Measurements from ENCODE around the gene DHX9.

DNA sequence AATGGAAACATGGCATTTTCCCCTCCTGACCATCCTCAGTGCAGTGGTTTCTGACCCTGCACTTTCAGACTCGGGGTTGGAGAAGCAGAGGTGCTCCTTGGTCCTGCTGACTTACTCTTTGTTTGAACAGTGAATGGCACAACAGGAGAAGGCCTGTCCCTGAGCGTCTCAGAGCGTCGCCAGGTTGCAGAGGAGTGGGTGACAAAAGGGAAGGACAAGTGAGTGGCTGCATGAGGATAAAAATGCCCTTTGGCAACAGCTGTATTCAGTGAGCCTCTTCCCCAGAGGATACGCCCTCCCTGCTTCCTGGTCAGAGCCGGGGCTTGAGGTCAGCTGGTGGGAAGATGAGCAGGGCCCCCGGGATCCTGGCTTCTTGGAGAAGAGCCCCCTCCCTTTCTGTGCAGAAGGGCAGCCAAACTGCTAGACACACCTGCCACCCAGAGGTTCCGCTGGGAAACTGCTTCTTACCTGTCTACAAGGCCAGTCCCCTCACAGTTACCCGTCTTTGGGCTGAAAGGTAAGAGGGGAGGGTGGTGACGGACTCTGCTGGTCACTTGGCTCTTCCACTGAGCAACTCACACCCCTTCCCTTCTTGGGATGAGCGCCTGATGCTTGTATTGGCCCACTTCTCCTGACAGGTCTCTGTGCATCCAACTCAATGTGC is 33.0 kb upstream of the DHX9 start:
- no peak for TF ChIP-seq POLR2AphosphoS5 (IDR thresholded peaks at IDR 0.05; ENCODE audit: low read depth, low read length)
- TF ChIP-seq, protein P1, sequence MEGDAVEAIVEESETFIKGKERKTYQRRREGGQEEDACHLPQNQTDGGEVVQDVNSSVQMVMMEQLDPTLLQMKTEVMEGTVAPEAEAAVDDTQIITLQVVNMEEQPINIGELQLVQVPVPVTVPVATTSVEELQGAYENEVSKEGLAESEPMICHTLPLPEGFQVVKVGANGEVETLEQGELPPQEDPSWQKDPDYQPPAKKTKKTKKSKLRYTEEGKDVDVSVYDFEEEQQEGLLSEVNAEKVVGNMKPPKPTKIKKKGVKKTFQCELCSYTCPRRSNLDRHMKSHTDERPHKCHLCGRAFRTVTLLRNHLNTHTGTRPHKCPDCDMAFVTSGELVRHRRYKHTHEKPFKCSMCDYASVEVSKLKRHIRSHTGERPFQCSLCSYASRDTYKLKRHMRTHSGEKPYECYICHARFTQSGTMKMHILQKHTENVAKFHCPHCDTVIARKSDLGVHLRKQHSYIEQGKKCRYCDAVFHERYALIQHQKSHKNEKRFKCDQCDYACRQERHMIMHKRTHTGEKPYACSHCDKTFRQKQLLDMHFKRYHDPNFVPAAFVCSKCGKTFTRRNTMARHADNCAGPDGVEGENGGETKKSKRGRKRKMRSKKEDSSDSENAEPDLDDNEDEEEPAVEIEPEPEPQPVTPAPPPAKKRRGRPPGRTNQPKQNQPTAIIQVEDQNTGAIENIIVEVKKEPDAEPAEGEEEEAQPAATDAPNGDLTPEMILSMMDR (IDR thresholded peaks at IDR 0.05) = peak; percentile 23
- TF ChIP-seq REST (IDR thresholded peaks at IDR 0.05; ENCODE audit: insufficient read depth in 1 of 2, low read depth in 2 of 2, low read length in 1 of 2) = no peak
- TF ChIP-seq SIN3A (IDR thresholded peaks at IDR 0.05; ENCODE audit: borderline replicate concordance, insufficient read depth, low read depth, low read length) = no peak

Data from Panc1 (cell line).